OCI-LY7 (cell line): ENCODE results near the gene CFAP77. TPM values are rescaled to one million over a fixed set of nuclear protein-coding genes. Genes with fewer than 3 reads are reported as not detected.
A peak's percentile ranks its signal among the peaks of the same experiment; 100 is the strongest.

Experiments used
- Bru-seq: library from RNA; stranded (reverse); fragments of 400-500 nt; gene quantifications from one replicate; lab custom pipeline; 2021; lab: Mats Ljungman, UMichigan
- BruChase-seq, 2 experiments: library from RNA; stranded (reverse); fragments of 400-500 nt; gene quantifications; one replicate each; lab custom pipeline; 2021; lab: Mats Ljungman, UMichigan
- BruUV-seq: library from RNA; stranded (reverse); fragments of 400-500 nt; replicated peaks from 2 replicates; lab custom pipeline; 2021; lab: Mats Ljungman, UMichigan
- CTCF ChIA-PET: fragments of 300-600 bp; sonication (Branson Sonifier 250); formaldehyde crosslinking; loops from one replicate; lab custom pipeline; 2022; ENCODE audit warnings: antibody characterized with exemption; ENCODE audit not compliant: unreplicated experiment; lab: Charles Lee
- POLR2A ChIA-PET: fragments of 300-600 bp; sonication (Branson Sonifier 250); formaldehyde crosslinking; loops from one replicate; lab custom pipeline; 2022; ENCODE audit warnings: antibody characterized with exemption; lab: Charles Lee
- DNase-seq: peaks from one replicate; pipeline ENCODE4 v3.0.0-alpha.2; 2015; ENCODE audit warnings: low spot score
- H2AFZ ChIP-seq: fragments of 200-600 bp; sonication (generic), shearing (Covaris generic); 2 replicates; pipeline ENCODE4 v1.6.1; 2014; ENCODE audit warnings: mild to moderate bottlenecking, antibody characterized with exemption, low read length, moderate library complexity
- H3K27ac ChIP-seq: fragments of 200-600 bp; sonication (generic); 2 replicates; pipeline ENCODE4 v1.5.1; 2014; ENCODE audit warnings: mixed run types, low read depth, mild to moderate bottlenecking, moderate library complexity, low read length, inconsistent platforms; ENCODE audit not compliant: poor library complexity, severe bottlenecking
- H3K36me3 ChIP-seq: fragments of 200-600 bp; sonication (generic); 2 replicates; pipeline ENCODE4 v1.6.1; 2014; ENCODE audit warnings: mild to moderate bottlenecking, antibody characterized with exemption, low read length, moderate library complexity, mixed read lengths; ENCODE audit not compliant: insufficient read depth
- H3K4me1 ChIP-seq: fragments of 200-600 bp; sonication (generic); 2 replicates; pipeline ENCODE4 v1.5.1; 2014; ENCODE audit warnings: mild to moderate bottlenecking, low read length; ENCODE audit not compliant: insufficient read depth, poor library complexity, severe bottlenecking
- H3K4me2 ChIP-seq: fragments of 200-600 bp; sonication (generic); 2 replicates; pipeline ENCODE4 v1.6.1; 2014; ENCODE audit warnings: mild to moderate bottlenecking, low read length
- H3K4me3 ChIP-seq: fragments of 200-600 bp; sonication (generic); 2 replicates; pipeline ENCODE4 v1.5.1; 2014; ENCODE audit warnings: mild to moderate bottlenecking, low read depth, low read length; ENCODE audit not compliant: poor library complexity, severe bottlenecking
- H3K79me2 ChIP-seq: fragments of 200-600 bp; sonication (generic); 2 replicates; pipeline ENCODE4 v1.6.1; 2016; ENCODE audit warnings: low read depth, mild to moderate bottlenecking, low read length, moderate library complexity, mixed read lengths; ENCODE audit not compliant: insufficient read depth
- H3K9me2 ChIP-seq: fragments of 200-600 bp; sonication (generic); 2 replicates; pipeline ENCODE4 v1.6.1; 2016; ENCODE audit warnings: mild to moderate bottlenecking, low read length, mixed read lengths; ENCODE audit not compliant: insufficient read depth
- H3K9me3 ChIP-seq: fragments of 200-600 bp; sonication (generic); 2 replicates; pipeline ENCODE4 v1.6.1; 2014; ENCODE audit warnings: mild to moderate bottlenecking, mixed run types, low read length, mixed read lengths
- H4K20me1 ChIP-seq: fragments of 200-600 bp; sonication (generic); 2 replicates; pipeline ENCODE4 v1.6.1; 2014; ENCODE audit warnings: mild to moderate bottlenecking, antibody characterized with exemption, low read length, moderate library complexity, mixed read lengths; ENCODE audit not compliant: insufficient read depth
- CTCF ChIP-seq: fragments of 200-600 bp; sonication (generic); conservative IDR thresholded peaks from 2 replicates; pipeline ENCODE4 v1.5.1; 2014; ENCODE audit warnings: mild to moderate bottlenecking, antibody characterized with exemption, low read length, moderate library complexity, mixed read lengths
- EZH2phosphoT487 ChIP-seq: fragments of 200-600 bp; sonication (generic); IDR thresholded peaks from 2 replicates; pipeline ENCODE4 v1.6.1; 2018; ENCODE audit warnings: low read depth, borderline replicate concordance, mild to moderate bottlenecking, mixed run types, antibody characterized with exemption, low read length, moderate library complexity, mixed read lengths
- intact Hi-C: fragments of 100-400 bp; cut with micrococcal nuclease; formaldehyde crosslinking; loops from one replicate; pipeline ENCODE4 v1.10.0; 2022; ENCODE audit not compliant: unreplicated experiment
- long read RNA-seq: library from polyadenylated mRNA; stranded (forward); transcript quantifications from one replicate; pipeline ENCODE4 v2.0.0, GENCODE V29; 2022
- total RNA-seq, 2 experiments: library from RNA; depleted of rRNA in 1 of 2; stranded (reverse); fragments of >200 nt in 1 of 2; shearing (Covaris generic) in 1 of 2; gene quantifications; 2 replicates each; pipeline ENCODE4 v1.2.3, GENCODE V29; 2014 to 2022

The CFAP77 gene
- not detected in 2 replicates for total RNA-seq (2014; rRNA removed; shearing (Covaris generic))
- not detected in 2 replicates for total RNA-seq (2022)
- Bru-seq, nascent RNA, result percentile 8 among the genes with signal in this experiment
- percentile 7 among the genes with signal in this experiment for BruChase-seq, experiment 1, labeled RNA remaining after a 6-hour chase
- percentile 10 among the genes with signal in this experiment for BruChase-seq, experiment 2, labeled RNA remaining after a 2-hour chase
- long read RNA-seq, partial matches to known transcripts, result 0 of 1 reads
- long read RNA-seq, other reads (novel, unspliced or antisense), result 1 of 1 reads

- peaks cover 46% of the 10 kb centered on the region for H3K4me1 ChIP-seq
- CTCF ChIA-PET, result interaction anchor here (0.6 kb wide), 1 partner anchor 99 kb away, joined by 4 read pairs; no protein-coding TSS in a partner anchor
Measured at GRCh38 chr9:132409828-132410528, at the start of gene CFAP77. TSS of gene CFAP77 (plus strand) at chr9:132410211. CDS start at chr9:132410272, 61 bp downstream.

GRCh38 chr9:132364068-132364467 is 45.9 kb upstream of the CFAP77 start:
- Histone ChIP-seq H3K9me2 (no peaks in the 10 kb centered on the region), H3K9me3 (no peaks in the 10 kb centered on the region), H3K4me3 (no peak overlapping the region), H4K20me1 (no peaks in the 10 kb centered on the region), H3K27ac (no peak overlapping the region), H2AFZ (no peak overlapping the region), H3K79me2 (no peaks in the 10 kb centered on the region), H3K4me2 (no peak overlapping the region), H3K36me3 (no peaks in the 10 kb centered on the region), H3K4me1 (peaks cover 29% of the 10 kb centered on the region)
- TF ChIP-seq CTCF, result no peak
- TF ChIP-seq EZH2phosphoT487, result no peak
- intact Hi-C loops, result no loop called here
- DNase-seq, result no peak
- POLR2A ChIA-PET, result no interaction called here
- CTCF ChIA-PET, result no interaction called here
- BruUV-seq, result no TSS peak

More at GRCh38 chr9:132409828-132410528, at the start of gene CFAP77:
- Histone ChIP-seq H3K79me2 (peaks cover 9% of the 10 kb centered on the region; the same call in 1 of the 2 replicates), H3K36me3 (no peaks in the 10 kb centered on the region), H3K4me2 (peak within 1 kb of the TSS; percentile 76), H3K27ac (no peak within 1 kb of the TSS), H3K9me3 (no peaks in the 10 kb centered on the region), H2AFZ (peak within 1 kb of the TSS; percentile 50), H3K9me2 (no peaks in the 10 kb centered on the region), H3K4me3 (peak within 1 kb of the TSS; percentile 63), H4K20me1 (0 out of 2 replicates have a peak, but pooled peaks cover 4% of the 10 kb centered on the region)
- intact Hi-C loops, result no loop called here
- peak; percentile 61 for DNase-seq
- POLR2A ChIA-PET, result interaction anchor here (0.6 to 0.7 kb wide), 3 partner anchors 14 to 265 kb away, joined by 3 to 4 read pairs (median 4); no protein-coding TSS in a partner anchor
- TF ChIP-seq CTCF, result no peak
- no peak for TF ChIP-seq EZH2phosphoT487
- BruUV-seq, result no TSS peak
